PC-9 (cell line): ENCODE measurements around the gene GALNT14.

Source experiments
- CTCF ChIP-seq: fragments of 200-600 bp; sonication (generic); conservative IDR thresholded peaks from 2 replicates; pipeline ENCODE4 v1.6.1; 2017; ENCODE audit warnings: mixed run types, antibody characterized with exemption, mild to moderate bottlenecking, moderate library complexity
- EZH2 ChIP-seq: fragments of 200-600 bp; sonication (generic); IDR thresholded peaks from 2 replicates; pipeline ENCODE4 v1.8.0; 2017; ENCODE audit warnings: antibody characterized with exemption, low read depth

DNA sequence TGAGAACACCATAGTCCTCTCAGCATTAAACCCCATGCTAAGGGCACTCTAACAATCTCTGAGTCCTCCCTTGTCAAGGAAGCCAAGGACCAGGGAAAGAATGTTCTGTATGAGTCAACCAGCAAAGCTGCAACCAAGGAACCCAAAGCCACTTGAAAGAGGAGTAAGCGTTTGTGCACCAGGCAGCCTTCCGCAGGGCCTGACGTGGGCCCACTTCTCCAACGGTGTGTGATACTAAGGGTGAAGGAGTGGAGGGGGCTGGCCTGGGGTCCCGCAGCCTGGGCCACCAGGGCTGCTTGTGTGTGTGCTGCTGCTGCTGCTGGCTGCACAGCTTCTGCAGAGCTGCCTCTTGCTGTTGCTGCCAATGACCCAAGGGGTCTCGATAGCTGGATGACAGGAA is 30.1 kb upstream of the GALNT14 start:
- TF ChIP-seq CTCF (no peak), EZH2 (no peak)
